SHP77 treated with DMSO at 0.1 percent for 48 hours (cell line): ENCODE data around the gene HNRNPC.
"Not testable (repeated sequence)": the region's sequence is repeated elsewhere in the genome, so short reads cannot be mapped to it uniquely, and the experiment has no call there.

Experiments used
- DNase-seq: peaks from one replicate; lab custom pipeline; 2025; lab: John Stamatoyannopoulos, UW

Gene HNRNPC

GRCh38 chr14:21244544-21244943 is 24.7 kb downstream of the HNRNPC start:
- no peak for DNase-seq

GRCh38 chr14:21241218-21241819 is 27.9 kb downstream of the HNRNPC start:
- DNase-seq: no peak

- DNase-seq: no peak
These were observed 28.8 kb downstream of the HNRNPC start for GRCh38 chr14:21240417-21240816.

- no peak for DNase-seq
These were observed 30.3 kb downstream of the HNRNPC start for GRCh38 chr14:21238823-21239518.

GRCh38 chr14:21236948-21237797 is 32.1 kb downstream of the HNRNPC start:
- no peak for DNase-seq

GRCh38 chr14:21234112-21234511 is 35.1 kb downstream of the HNRNPC start:
- no peak for DNase-seq

- DNase-seq: no peak
These were observed 35.7 kb downstream of the HNRNPC start for GRCh38 chr14:21233457-21234076.

- DNase-seq: no peak
These were observed 38.1 kb downstream of the HNRNPC start for GRCh38 chr14:21231020-21231652.

- DNase-seq: no peak
These were observed 39.4 kb downstream of the HNRNPC start for GRCh38 chr14:21229821-21230220.

GRCh38 chr14:21227981-21228380 is 41.3 kb downstream of the HNRNPC start:
- no peak for DNase-seq

GRCh38 chr14:21227150-21227549 is 42.1 kb downstream of the HNRNPC start:
- DNase-seq: no peak

- DNase-seq: no peak
These were observed 42.8 kb downstream of the HNRNPC start for GRCh38 chr14:21226467-21226866.

GRCh38 chr14:21225164-21225563 is 44.1 kb downstream of the HNRNPC start:
- not testable (repeated sequence) for DNase-seq

- DNase-seq: no peak
These were observed 48.3 kb downstream of the HNRNPC start for GRCh38 chr14:21220874-21221477.

GRCh38 chr14:21219561-21220111 is 49.6 kb downstream of the HNRNPC start:
- no peak for DNase-seq

GRCh38 chr14:21219120-21219519 is 50.1 kb downstream of the HNRNPC start:
- no peak for DNase-seq

GRCh38 chr14:21215879-21216251 is 53.4 kb downstream of the HNRNPC start:
- no peak for DNase-seq

GRCh38 chr14:21215130-21215878 is 53.9 kb downstream of the HNRNPC start:
- DNase-seq: no peak

- no peak for DNase-seq
These were observed 55.6 kb downstream of the HNRNPC start for GRCh38 chr14:21213652-21214051.

GRCh38 chr14:21212824-21213223 is 56.4 kb downstream of the HNRNPC start:
- DNase-seq: not testable (repeated sequence)

GRCh38 chr14:21211509-21211908 is 57.7 kb downstream of the HNRNPC start:
- DNase-seq: no peak
